ENCODE measurements around the gene CCDC200.

- no peak for TF ChIP-seq CTCF (IDR thresholded peaks at IDR 0.05; ENCODE audit: insufficient read depth, low read length)
- TF ChIP-seq GABPA (IDR thresholded peaks at IDR 0.05; ENCODE audit: low read depth) = no peak
- no peak for TF ChIP-seq POLR2AphosphoS5 (IDR thresholded peaks at IDR 0.05; ENCODE audit: low read depth)
Observed at GRCh38 chr17:43224146-43224705, 4.2 kb downstream of the CCDC200 start.

Measured in HL-60 (cell line).